COLO668 (cell line): ENCODE data around the gene FNDC5.

ENCODE experiments used
- DNase-seq: peaks from one replicate; lab custom pipeline; 2025; ENCODE audit not compliant: unreplicated experiment; lab: John Stamatoyannopoulos, UW

The FNDC5 gene

GRCh38 chr1:32865639-32866405 is 4.9 kb downstream of the FNDC5 start:
- DNase-seq = no peak

- DNase-seq = no peak
Observed at GRCh38 chr1:32864375-32865019, 6.2 kb downstream of the FNDC5 start.

- no peak for DNase-seq
Observed at GRCh38 chr1:32863881-32864245, 6.8 kb downstream of the FNDC5 start.

DNA sequence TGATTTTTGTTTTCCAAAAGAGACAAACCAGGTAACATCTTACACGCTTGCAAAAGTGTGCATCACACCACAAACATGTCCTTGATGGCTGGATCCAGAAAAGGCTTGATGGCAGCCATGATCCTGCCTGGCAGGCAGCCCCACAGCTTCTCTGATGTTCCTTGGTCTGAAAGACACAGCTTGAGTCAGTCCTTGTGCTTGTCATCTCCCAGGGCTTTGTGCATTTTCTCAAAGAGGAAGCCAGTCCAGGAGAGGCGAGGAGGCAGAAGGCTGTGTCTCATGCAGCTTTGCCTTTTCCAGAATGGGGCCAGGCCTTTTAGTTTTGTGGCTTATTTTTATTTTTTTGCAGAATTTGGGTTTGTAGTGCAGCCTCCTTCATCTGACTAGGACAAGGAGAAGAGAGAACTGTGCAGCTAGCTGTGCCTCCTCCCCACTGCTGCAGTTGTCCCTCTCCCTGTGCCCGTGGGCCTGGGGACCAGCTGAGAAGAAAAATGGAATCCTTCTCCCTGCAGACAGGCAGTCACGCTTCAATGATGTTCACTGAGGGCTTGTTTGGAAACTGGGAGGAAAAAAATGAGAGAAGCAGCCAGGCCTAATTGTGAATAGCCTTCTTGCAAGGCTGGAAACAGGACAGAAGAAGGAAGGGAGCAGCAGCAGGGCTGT is 7.4 kb downstream of the FNDC5 start:
- DNase-seq = no peak

- no peak for DNase-seq
Observed at GRCh38 chr1:32861904-32862695, 8.6 kb downstream of the FNDC5 start.

GRCh38 chr1:32860566-32860965 is 10.1 kb downstream of the FNDC5 start:
- DNase-seq = no peak

DNA sequence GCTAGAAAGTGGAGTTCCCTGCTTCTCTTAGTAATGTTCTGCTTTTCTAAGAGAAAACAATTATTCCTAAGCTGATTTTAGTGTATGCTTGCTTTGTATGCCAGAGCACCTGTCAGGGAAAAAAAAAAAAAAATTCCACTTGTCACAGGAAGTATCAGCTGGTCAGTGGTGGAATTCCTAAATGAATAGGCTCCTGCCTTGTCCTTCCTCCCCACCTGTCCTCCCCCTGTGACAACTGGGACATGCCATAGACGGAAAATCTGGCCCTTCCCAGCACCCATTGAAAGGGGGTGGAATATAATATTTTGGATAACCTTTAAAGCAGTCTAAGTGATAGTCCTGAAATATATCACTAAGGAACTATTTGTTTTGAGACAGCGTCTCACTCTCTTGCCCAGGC is 10.8 kb downstream of the FNDC5 start:
- no peak for DNase-seq

DNA sequence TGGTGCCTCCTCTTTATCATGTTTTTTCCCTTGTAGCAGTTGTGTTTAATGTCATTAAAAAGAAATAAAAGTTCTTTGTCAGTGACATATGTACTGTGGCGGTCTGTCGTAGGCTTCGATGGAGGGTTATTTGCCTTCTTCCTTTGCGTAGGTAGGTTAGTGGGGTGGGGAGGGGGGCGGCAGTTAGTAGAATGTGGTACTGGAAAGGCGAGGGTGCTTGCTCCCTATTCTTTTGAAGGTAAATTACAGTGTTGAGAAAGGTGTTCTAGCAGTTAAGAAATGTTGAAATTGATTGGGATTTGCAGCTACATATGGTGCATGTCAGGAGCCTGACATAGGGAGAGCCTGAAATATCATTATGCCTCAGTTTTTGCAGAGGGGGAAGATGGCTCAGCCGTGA is 11.9 kb downstream of the FNDC5 start:
- DNase-seq = no peak

GRCh38 chr1:32858136-32858535 is 12.6 kb downstream of the FNDC5 start:
- DNase-seq = no peak

DNA sequence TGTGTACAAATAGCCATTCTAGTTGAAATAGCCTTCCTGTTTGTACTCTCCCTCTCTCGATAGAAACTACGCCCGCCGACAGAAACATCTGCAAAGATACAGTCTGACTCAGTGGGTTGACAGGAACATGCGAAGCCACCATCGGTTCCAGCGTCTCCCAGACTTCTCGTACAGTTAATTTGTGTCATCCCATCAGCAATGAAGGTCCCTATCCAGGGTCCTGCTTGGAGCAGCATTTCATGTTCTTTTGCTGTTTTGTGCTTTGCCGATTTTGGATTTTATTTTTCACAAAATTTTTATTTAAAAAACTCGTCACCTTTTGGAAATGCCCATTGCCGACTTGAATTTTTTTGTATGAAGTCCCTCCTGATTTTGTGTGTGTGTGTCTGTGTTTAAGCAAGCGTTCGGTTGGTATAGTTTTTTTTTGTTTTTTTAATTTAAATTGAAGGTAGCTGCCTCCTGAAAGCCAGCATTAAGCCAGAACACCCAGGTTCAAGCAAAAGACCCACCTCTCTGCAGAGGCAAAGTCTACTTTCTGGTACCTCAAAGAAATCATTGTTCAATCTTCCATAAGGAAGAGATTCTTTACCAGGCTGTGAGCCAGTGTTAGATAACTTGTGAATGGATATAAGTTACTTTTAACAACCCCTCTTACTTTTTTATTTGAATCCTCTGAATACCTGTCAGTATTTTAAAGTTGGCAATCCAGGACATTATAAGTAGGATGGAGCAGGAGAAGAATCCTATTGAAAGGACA is 14.7 kb downstream of the FNDC5 start:
- DNase-seq = no peak

DNA sequence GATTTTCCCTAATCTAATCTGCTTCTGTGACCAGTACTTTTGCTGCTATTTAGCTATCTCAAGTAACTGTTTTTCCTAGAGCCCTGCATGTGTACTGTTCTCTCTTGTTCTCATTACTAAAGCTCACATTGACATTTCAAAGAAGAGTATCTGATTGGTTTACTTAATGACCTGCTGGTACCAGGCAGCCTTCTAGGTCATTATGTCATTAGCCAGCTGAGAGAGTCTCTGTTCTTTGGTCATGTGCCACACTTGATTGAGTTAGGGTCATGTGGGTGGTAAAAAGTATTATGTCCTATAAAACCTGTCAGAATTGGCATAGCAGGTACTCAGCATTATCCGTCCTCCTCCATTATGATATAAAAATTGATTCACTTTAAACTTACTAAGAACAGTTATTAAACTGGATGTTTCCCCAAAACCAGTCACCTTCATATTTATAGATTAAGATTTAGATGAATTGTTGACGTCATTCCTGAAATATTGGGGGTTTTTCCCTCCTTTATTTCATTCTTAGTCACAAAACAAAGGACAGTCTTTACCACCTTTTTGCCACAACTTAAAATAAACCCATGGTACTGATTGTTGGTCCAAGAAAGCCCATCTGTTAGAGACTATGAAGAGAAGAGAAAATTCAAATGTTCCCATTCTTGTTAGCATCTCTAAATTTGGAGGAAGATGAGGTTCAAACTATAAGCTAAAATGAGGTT is 22.2 kb downstream of the FNDC5 start:
- DNase-seq = no peak

GRCh38 chr1:32831878-32832277 is 38.8 kb downstream of the FNDC5 start:
- DNase-seq = no peak

- DNase-seq = no peak
Observed at GRCh38 chr1:32830092-32830852, 40.4 kb downstream of the FNDC5 start.

DNA sequence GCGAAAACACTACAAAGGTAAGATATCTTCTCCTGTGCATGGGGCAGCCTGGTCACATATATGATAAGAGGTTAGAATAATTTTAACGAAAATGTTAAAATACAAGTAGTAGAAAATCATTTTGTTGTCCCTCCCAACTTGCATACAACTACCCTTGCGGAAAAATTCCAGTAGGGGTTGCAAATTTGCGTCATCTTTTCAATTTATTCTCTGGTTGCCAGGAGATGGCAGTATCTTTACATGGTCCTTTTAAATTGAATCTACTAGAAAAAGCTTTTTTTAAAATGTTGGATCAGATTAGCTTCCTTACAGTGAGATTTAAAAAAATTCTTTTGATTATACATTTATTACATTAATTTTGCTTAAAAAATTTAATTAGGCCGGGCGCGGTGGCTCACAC is 42.4 kb downstream of the FNDC5 start:
- no peak for DNase-seq

DNA sequence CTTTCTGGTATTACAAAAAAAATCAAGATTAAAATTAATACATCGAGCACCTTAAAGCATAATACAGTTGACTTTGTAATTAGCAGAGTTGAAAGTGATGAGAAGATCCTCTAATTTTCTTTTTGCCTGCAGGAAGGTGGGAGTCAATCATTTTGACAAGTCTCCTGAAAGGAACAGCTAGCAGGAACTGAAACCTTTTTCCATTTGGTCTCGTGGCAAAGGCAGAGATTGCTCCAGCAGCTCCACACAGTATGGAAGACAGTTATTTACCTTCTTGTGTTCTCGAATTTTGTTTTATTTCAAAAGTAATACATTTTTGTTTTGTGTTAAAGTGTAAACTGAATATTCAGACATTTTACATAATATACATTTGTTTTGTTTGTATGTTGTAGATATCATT is 45.5 kb downstream of the FNDC5 start:
- DNase-seq = no peak

DNA sequence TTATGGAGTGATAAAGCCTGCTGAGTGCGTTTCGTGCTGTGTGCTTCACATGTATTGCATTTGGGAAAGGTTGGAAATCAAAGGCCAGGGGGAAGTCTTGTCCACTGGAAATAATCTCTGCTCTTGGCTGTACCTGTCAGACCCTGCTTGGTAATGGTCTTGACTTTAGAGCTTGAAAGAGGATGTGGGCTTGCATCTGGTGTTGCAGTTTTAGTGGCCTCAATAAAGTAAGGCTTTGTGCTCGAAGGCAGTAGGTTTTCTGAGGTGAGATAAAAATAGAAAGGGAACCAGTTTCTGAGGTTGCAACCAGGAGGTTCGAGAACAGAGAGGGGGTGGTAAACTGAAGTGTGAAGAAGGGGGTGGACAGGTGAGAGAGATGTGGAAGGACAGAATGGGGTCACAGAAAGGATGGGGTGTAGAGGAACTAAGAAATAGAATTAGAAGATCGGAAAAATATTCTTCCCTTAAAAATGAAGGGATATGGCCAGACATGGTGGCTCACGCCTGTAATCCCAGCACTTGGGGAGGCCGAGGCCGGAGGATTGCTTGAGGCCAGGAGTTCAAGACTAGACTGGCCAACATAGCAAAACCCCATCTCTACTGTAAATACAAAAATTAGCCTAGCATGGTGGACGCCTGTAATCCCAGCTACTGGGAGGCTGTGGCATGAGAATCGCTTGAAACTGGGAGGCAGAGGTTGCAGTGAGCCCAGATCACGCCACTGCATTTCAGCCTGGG is 51.7 kb downstream of the FNDC5 start:
- DNase-seq = no peak

DNA sequence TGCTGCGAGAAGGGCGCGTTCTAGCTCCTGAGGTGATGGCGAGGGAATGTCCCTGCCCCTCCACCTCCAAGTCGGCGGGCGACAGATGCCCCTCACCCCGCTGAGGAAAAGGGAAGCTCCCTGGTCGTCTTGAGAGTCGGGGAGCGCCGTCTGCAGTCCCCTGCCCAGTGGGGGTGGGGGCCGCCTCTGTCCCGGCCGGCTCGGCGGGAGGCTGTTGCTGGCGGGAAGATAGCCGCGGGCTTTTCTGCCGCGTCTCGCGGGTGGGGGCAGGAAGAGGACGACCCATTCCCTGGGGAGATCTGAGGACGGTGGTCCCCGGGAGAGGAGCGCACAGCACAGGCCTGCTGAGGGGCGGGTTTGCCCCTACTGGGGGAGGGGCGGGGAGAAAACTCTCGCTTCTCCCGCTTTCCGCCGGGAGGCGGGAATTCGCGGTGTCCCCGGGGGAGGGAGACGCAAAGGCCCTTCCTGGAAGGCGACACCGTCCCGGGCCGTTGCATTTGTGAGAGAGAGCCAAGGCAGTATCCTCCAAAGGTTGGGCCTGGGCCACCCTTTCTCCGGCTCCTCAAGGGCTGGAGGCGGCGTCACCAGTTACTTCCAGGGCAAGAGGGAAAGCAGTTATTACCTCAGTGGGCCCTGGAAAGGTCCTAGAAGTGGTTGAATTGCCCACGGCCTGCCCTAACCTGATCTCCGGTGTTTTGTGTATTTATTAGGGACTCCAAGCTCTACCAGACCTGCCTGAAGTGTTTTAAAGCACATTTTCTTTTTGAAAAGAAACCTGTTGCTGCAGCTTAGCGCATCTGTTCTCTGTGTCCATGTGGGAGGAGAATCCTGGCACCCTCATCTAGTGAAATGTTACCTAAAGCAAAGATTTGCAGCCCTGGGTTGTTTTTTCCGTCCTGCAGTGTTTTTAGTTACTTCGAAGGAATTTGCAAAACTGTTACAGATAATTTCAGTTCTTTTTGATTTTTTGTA is 52.6 kb downstream of the FNDC5 start:
- DNase-seq = peak; percentile 90
